HG03108 (cell line): ENCODE data around the gene COL6A3.
"Not testable (repeated sequence)": the region's sequence is repeated elsewhere in the genome, so short reads cannot be mapped to it uniquely, and the experiment has no call there.

ENCODE experiments used
- ATAC-seq: cut with Tn5 transposase; IDR thresholded peaks from one replicate; pipeline ENCODE4 v1.9.1; 2021; ENCODE audit warnings: moderate library complexity; ENCODE audit not compliant: unreplicated experiment

The COL6A3 gene

DNA sequence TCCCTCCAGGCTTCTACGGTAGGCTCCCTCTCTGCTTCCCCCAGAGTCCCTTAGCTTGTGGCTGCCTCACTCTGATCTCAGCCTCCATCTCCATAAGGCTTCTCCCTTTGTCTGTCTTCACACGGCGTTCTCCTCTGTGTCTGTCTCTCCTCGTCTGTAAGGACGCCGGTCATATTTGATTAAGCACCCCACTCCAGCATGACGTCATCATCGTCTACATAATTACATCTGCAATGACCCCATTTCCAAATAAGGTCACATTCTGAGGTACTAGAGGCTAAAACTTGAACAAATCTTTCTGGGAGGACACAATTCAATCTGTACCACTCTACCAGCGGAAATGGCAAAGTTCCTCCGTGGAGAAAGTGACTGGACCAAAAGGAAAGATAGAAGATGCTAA lies 8.3 kb upstream of the COL6A3 start:
- ATAC-seq, result no peak

- no peak for ATAC-seq
Observed at GRCh38 chr2:237421542-237422116, 7.7 kb upstream of the COL6A3 start.

- ATAC-seq, result no peak
Observed at GRCh38 chr2:237418300-237418699, 4.3 kb upstream of the COL6A3 start.

GRCh38 chr2:237412988-237413776 lies 782 bp downstream of the COL6A3 start:
- ATAC-seq, result no peak

DNA sequence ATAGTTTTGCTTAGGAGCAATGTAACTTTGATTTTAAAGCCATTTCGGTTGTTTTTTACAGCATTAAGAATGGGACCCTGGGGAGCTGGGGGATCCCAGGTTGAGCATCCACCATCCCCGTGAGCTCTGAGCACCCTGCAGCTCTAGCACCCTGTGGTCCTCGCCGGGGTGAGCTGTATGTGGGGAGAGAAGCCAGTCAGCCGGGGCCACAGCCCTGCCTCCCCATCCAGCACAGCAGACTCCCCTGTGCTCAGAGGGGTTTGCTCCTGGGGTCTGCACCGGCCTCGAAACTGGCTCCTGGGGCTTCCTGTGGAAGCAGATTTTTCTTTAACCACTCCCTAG lies 1.3 kb downstream of the COL6A3 start:
- ATAC-seq, result no peak

DNA sequence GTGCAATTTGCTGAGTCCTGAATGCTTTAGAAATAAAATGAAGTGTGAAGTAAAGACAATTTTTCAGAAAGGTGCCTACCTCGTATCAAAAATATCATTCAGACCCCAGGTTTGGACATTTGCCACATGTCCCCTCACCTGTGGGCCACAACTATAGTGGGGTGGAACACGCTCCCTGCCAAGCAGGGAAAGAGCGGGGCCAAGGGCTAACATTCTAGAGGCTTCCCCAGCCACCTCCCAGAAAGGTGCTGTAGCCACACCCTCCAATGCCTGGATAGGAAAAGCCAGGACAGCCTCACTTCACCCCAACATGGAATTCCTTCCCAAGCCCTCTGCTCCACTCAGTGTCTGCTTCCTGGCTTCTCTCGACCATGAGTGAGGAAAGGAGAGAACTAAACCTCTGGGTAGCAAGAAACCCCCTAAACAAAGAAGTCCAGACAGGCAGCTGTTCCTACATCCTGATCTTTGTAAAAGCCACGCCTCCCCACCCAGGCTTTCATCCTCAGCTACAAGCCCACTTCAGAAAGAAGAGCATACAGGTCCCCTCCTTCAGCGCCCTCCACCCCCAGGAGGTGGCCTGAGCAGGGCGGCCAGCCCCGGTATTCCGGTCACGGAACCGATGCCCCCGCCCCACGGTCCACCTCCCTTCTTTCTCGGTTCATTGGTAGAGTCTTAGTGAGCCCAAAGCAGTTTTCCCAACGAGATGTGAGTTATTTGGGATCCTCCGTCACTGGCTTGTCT lies 2.1 kb downstream of the COL6A3 start:
- no peak for ATAC-seq

DNA sequence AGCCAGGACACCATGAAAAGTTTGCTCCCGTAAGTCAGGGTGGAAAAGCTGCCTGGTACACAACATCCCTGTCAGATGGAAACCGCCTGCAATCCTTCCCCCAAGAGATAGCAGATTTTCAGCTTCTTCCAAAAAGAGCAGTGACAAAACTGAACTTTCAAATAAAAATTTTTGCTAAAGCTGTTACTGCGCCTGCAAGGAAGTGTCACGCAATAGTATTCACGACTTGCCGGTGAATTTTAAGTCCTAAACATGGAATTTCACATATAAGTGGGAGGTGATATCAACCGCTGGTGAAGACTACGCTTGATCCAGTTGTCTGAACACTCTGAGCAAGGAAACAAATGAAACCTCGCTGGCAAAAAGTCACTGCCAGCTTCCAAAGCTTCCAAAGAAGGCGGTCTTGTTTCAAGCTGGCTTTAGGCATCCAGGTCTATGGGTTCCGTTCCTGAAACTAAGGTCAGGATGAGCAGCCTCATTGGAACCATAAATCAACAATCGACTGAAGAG lies 2.8 kb downstream of the COL6A3 start:
- ATAC-seq, result no peak

- not testable (repeated sequence) for ATAC-seq
Observed at GRCh38 chr2:237409263-237409662, 4.7 kb downstream of the COL6A3 start.

DNA sequence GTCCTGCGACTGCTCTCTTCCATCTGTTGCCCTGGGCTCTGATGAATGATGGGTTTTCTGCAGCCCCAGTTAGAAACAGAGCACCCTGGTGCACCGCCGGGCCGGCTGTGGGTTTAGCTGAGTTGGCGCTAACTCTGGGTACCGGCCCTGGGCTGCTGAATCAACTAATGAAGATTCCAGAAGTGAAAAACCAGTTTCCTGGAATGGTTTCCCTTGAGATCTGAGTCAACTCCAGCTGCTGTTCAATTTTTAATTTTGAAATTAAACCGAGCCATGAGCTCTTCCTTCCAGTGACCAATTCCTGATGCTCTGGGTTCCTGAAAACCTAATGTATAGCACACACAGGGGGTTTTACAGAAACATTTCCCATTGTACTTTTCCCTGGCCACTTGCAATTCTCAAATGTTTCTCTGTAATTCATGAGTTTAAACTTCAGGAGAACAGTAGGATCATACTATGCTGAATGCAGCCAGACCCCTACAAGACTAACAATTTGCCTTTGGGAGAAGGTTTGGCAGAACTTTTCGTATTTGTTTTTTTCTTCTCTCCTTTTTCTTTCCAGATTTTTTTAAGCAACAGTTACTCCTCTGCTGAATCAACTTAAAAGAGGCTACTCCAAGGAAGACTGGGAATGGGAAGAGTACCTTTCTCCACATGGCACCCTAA lies 5.5 kb downstream of the COL6A3 start:
- ATAC-seq, result no peak

DNA sequence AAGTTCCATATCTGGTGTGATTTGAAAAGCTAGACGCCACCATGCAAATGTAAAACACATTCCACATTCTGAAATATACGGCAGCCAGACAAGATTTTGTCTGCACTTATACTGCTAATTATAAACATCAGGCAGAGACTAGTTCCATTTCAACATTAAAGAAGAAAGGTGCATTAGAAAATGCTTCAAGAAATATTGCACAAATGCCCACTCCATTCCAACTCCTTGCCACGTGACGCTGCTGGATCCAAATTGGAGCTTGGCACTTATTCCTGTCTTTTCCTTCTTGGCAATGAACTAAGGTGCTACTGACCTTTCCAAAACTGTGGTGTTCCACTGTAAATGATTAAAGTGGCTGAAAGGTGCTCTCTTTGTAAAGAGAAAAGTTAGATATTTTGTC lies 6.3 kb downstream of the COL6A3 start:
- ATAC-seq, result no peak

DNA sequence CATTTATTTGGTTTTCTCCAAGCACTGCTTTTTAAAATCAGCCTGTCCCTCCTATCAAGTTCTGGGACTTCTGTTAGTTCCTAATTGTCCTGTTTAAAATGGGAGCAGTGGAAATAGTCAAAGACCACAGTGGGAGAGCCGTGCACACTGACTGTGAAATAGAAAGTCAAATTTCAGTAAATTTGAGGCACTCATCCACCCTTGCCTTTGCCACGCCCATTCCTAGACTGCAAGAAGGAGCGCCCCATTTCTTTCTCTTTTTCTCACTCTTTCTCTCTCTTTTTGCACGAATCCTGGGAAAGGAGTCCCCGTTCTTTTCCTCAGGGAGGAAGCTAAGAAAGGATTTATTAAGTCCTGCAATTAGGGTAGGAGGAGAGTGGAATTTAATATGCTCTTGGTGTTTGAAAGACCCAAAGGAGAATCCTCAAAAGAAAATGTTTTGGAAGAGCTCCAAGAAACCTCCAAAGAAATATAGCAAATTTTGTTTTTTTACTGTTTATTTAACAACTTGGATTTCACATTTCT lies 7.5 kb downstream of the COL6A3 start:
- no peak for ATAC-seq

DNA sequence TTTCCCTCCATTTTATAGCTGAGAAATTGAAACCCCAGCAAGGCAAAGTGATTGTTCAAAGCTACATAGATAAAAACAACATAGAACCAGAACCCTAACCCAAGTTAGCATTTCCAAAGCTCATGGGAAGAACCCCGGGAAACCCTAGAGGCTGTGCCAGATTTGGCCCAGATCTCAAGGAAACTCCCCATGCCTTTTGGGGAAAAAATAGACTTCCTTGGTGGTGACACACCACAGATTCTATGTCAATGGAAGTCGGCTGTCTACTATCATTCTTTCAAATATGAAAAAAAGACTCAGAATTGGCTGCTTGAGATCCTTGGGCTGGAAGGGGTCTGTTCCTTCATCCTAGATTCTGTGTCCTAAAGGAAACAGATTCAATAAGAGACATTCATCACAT lies 8.4 kb downstream of the COL6A3 start:
- no peak for ATAC-seq

DNA sequence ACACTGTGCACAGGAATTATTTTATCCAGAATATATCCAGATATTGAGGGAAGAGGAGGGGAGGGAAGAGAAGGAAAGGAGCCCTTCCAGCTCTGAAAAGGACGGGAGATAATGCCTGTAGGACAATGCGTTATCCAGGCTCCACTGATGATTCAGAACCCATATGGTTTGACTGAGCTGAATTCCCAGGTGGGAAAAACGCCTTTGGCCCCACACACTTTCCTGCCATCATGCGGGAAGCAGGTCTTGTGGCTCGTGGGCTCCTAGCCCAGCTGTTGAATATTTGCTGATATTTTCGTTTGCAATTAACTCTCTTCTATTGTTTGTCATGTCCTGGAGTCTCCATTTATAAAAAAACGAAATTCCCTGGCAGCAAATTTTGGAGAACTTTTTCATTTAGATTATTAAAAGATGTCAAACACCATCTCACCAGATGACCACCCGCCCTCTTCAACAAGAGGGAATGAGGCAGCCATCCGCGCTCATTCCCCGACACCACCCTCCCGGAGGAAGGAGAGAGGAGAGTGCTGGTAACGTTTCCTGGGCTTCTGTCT lies 8.9 kb downstream of the COL6A3 start:
- ATAC-seq, result no peak

DNA sequence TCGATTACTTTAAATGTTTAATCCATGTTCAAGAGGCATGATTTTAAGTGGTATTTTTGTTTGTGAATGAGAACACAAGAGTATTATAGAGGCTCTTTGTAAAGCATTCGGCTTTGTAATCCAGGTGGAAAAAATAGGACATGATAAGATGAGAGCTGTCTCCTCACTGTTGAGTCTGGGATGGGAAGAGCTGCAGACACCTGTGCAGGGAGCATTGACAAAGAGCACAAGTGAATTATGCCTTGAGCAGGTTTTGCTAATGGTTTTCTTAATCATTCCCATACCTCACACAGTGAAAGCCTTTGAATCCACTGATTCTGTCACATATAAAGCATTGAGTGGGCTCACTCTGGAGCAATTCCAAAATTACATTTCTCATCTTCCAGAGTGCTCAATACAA lies 9.6 kb downstream of the COL6A3 start:
- ATAC-seq, result no peak

GRCh38 chr2:237403024-237403882 lies 10.7 kb downstream of the COL6A3 start:
- no peak for ATAC-seq

- ATAC-seq, result no peak
Observed at GRCh38 chr2:237400199-237400598, 13.8 kb downstream of the COL6A3 start.

DNA sequence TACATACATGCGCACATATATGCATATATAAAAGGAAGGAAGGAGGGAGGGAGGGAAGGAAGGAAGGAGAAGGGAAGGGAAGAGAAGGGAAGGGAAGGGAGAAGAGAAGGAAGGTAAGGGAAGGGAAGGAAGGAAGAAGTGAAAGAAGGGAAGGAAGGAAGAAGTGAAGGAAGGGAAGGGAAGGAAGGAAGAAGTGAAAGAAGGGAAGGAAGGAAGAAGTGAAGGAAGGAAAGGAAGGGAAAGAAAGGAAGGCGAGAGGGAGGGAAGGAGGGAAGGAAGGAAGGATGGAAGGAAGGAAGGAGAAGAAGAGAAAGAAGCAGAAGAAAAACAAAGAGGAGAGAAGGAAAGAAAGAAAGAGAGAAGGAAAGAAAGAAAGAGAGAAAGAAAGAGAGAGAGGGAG lies 16.9 kb downstream of the COL6A3 start:
- ATAC-seq, result no peak

DNA sequence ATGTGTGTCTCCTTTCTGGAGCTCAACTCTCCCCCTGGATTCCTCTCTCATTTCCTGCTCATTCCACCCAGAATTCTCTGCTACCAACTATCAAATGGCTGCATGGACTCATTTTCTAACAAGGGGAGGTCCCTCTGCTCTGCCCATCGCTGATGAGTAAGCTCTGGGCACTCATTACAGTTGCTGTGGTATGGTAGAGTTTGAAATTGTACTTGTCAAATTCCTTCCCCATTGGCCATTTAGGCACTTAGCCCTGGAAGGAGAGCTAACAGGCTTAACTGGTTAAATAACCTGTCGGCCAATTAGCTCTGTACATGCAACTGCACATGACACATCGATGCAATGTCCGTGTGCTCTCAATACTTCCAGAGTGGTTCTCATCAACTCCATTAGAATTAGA lies 20.4 kb downstream of the COL6A3 start:
- ATAC-seq, result no peak

DNA sequence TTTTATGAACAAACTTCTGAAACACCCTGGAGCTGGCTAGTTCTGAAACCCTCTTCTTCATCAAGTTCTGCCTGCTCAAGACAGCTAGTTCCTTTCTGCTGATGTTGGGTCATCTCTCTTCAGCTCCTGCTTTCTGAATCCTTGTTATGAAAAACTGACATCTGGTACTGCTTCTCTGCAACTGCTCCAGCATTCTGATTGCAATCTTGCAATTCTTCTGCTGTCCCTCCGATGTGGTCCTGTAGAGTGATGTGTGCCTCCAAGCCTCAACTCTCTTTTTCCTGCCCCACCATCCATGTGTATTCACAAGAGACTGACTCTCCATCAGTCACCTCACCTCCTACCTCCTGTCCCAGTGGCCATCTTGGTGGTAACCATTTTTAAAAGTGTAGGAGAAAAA lies 21.8 kb downstream of the COL6A3 start:
- ATAC-seq, result no peak

GRCh38 chr2:237391140-237391539 lies 22.8 kb downstream of the COL6A3 start:
- ATAC-seq, result no peak
